Mesendoderm (in vitro differentiated cells): Measurements from ENCODE around the gene ZBED4.

ENCODE experiments used
- DNase-seq: peaks from one replicate; pipeline ENCODE4 v3.0.0; 2013
- H2AK5ac ChIP-seq: 2 replicates; pipeline ENCODE4 v1.6.1; 2013; ENCODE audit warnings: low read length, inconsistent platforms
- H2BK120ac ChIP-seq: 2 replicates; pipeline ENCODE4 v1.6.1; 2013; ENCODE audit warnings: low read depth, mild to moderate bottlenecking, low read length, moderate library complexity, mixed read lengths
- H2BK15ac ChIP-seq: replicated peaks from 2 replicates; pipeline ENCODE4 v1.6.1; 2013; ENCODE audit warnings: low read depth, mild to moderate bottlenecking, moderate library complexity
- H2BK5ac ChIP-seq: 2 replicates; pipeline ENCODE4 v1.6.1; 2013; ENCODE audit warnings: low read length, inconsistent platforms
- H3K18ac ChIP-seq: 2 replicates; pipeline ENCODE4 v1.6.1; 2013; ENCODE audit warnings: mild to moderate bottlenecking, low read length, mixed read lengths
- H3K23ac ChIP-seq: one replicate; pipeline ENCODE4 v1.6.1; 2013; ENCODE audit warnings: low read length
- H3K27ac ChIP-seq: 2 replicates; pipeline ENCODE4 v1.5.1; 2013; ENCODE audit warnings: low read depth, mild to moderate bottlenecking, inconsistent platforms, low read length, moderate library complexity
- H3K27me3 ChIP-seq: 2 replicates; pipeline ENCODE4 v1.6.1; 2013; ENCODE audit warnings: low read length, control low read depth, mild to moderate bottlenecking, inconsistent platforms; ENCODE audit not compliant: insufficient read depth, poor library complexity
- H3K36me3 ChIP-seq: 2 replicates; pipeline ENCODE4 v1.6.1; 2013; ENCODE audit warnings: low read length, inconsistent platforms; ENCODE audit not compliant: control insufficient read depth, insufficient read depth
- H3K4ac ChIP-seq: one replicate; pipeline ENCODE4 v1.6.1; 2013; ENCODE audit warnings: low read depth, mild to moderate bottlenecking, low read length, moderate library complexity
- H3K4me1 ChIP-seq: 2 replicates; pipeline ENCODE4 v1.6.1; 2013; ENCODE audit warnings: low read depth, low read length, inconsistent platforms; ENCODE audit not compliant: control insufficient read depth
- H3K4me2 ChIP-seq: 2 replicates; pipeline ENCODE4 v1.6.1; 2013; ENCODE audit warnings: low read length
- H3K4me3 ChIP-seq: 2 replicates; pipeline ENCODE4 v1.5.1; 2013; ENCODE audit warnings: mild to moderate bottlenecking, low read length
- H3K56ac ChIP-seq: one replicate; pipeline ENCODE4 v1.6.1; 2013; ENCODE audit warnings: low read length
- H3K79me1 ChIP-seq: 2 replicates; pipeline ENCODE4 v1.6.1; 2013; ENCODE audit warnings: low read length, inconsistent platforms
- H3K79me2 ChIP-seq: 2 replicates; pipeline ENCODE4 v1.6.1; 2013; ENCODE audit warnings: mild to moderate bottlenecking, low read length; ENCODE audit not compliant: control insufficient read depth, insufficient read depth
- H3K9ac ChIP-seq: 2 replicates; pipeline ENCODE4 v1.6.1; 2013; ENCODE audit warnings: low read length, inconsistent platforms
- H4K5ac ChIP-seq: one replicate; pipeline ENCODE4 v1.6.1; 2013; ENCODE audit warnings: low read length
- H4K8ac ChIP-seq: one replicate; pipeline ENCODE4 v1.6.1; 2013; ENCODE audit warnings: low read depth, mild to moderate bottlenecking, control low read depth, low read length, moderate library complexity
- WGBS: extraction: QIAGEN DNeasy Blood & Tissue Kit; methylation state at CpG from one replicate; pipeline ENCODE4 v1.1.7; 2013; ENCODE audit warnings: low lambda C conversion rate, missing lambda C conversion rate; ENCODE audit not compliant: insufficient coverage; ENCODE audit errors: extremely low coverage; 5-methylcytosine and 5-hydroxymethylcytosine counted together

ZBED4 gene

DNA sequence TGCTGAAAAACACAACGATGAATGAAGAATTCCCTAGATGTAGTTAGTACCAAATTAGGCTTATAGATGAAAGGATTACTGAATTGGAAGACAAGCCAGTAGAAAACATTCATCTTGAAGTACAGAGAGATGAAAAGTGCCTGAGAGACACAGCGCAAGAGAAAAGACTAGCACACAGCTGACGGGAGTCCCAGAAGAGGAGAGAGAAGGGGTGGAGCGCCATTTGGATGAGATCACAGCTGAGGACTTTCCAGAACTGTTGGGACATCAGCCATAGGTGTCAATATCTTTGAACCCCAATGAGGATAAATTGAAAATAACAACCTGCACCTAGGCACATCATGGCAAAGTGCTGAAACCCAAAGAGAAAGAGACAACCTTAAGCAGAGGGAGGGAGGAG is 39.4 kb downstream of the ZBED4 start:
- Histone ChIP-seq H3K23ac (no peak overlapping the region), H3K18ac (no peak overlapping the region), H3K79me2 (no peaks in the 10 kb centered on the region), H4K8ac (no peak overlapping the region), H2BK5ac (no peak overlapping the region), H2BK15ac (no peak overlapping the region), H3K4me3 (no peak overlapping the region), H2BK120ac (no peak overlapping the region), H3K4me1 (no peaks in the 10 kb centered on the region), H3K79me1 (peaks cover 4% of the 10 kb centered on the region), H3K56ac (no peak overlapping the region), H3K27me3 (no peaks in the 10 kb centered on the region), H3K4me2 (no peak overlapping the region), H3K9ac (no peak overlapping the region), H2AK5ac (no peak overlapping the region), H3K36me3 (no peaks in the 10 kb centered on the region), H4K5ac (no peak overlapping the region), H3K4ac (no peak overlapping the region), H3K27ac (no peak overlapping the region)
- WGBS, result no CpG with 5 or more reads among the region's 4 CpGs
- no peak for DNase-seq

DNA sequence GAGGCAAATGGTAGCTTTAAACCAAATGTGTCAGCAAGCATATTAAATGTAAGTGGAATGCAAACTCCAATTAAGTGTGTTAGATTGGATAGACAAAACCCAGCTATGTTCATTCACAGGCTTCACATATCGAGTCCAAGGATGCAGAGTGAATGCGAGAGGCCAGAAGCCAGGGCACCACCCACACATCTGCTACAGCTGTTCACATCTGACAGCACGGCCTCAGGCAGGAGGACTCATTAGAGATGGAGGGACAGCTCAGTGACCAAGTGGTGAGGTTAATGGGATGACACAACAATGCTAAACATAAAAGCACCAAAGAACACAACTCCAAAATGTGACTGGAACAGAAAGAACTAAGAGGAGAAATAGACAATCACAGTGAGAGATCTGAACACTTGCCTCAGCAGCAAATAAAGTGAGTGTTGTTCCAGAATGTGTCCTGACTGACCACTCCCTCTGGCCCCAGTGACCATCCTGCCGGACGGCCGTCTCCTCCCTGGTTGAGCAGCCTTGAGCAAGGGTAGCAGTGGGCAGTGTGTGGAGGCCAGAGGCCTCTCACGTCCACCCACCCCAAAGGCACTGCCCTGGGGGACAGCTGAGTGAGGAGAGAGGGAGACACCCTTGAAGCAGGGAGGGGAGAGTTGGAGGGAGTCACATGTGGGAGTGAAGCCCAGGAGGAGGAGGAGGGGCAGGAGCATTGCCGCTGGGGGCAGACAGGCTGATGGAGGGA is 40.8 kb downstream of the ZBED4 start:
- H3K27me3 ChIP-seq, result no peaks in the 10 kb centered on the region
- no CpG with 5 or more reads among the region's 8 CpGs for WGBS
- H2AK5ac ChIP-seq, result no peak overlapping the region
- H2BK120ac ChIP-seq, result no peak overlapping the region
- no peaks in the 10 kb centered on the region for H3K4me1 ChIP-seq
- H3K4ac ChIP-seq, result no peak overlapping the region
- H3K4me2 ChIP-seq, result no peak overlapping the region
- no peak overlapping the region for H4K5ac ChIP-seq
- no peak overlapping the region for H3K4me3 ChIP-seq
- H3K79me2 ChIP-seq, result no peaks in the 10 kb centered on the region
- no peak overlapping the region for H4K8ac ChIP-seq
- no peak overlapping the region for H3K9ac ChIP-seq
- H3K27ac ChIP-seq, result no peak overlapping the region
- H3K23ac ChIP-seq, result no peak overlapping the region
- no peaks in the 10 kb centered on the region for H3K36me3 ChIP-seq
- peaks cover 2% of the 10 kb centered on the region for H3K79me1 ChIP-seq
- no peak overlapping the region for H2BK15ac ChIP-seq
- DNase-seq, result no peak
- H2BK5ac ChIP-seq, result no peak overlapping the region
- H3K56ac ChIP-seq, result no peak overlapping the region
- no peak overlapping the region for H3K18ac ChIP-seq

DNA sequence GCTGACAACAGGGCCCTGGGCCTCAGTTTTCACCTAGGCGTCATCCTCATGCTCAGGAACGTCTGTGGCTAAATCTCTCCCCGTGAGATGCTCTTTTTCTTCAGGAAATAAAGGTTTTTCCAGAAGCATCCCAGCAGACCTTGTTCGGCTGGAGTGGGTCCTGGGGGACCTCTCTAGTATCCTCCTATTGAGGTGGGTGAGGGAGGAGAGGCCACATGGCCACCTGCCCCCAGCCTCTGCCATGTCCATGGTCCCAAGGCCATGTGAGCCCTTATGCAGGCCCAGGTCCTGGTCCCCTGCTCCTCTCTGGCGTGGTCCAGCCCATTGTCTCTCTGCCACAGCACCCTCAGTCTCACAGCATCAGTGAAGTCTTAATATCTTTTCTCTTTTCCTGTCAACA is 42.6 kb downstream of the ZBED4 start:
- H4K8ac ChIP-seq, result no peak overlapping the region
- H3K4me2 ChIP-seq, result no peak overlapping the region
- H3K9ac ChIP-seq, result no peak overlapping the region
- no peaks in the 10 kb centered on the region for H3K27me3 ChIP-seq
- WGBS, result no CpG with 5 or more reads among the region's 5 CpGs
- no peak overlapping the region for H3K23ac ChIP-seq
- no peak overlapping the region for H3K4me3 ChIP-seq
- no peak overlapping the region for H2BK5ac ChIP-seq
- H2AK5ac ChIP-seq, result no peak overlapping the region
- no peak overlapping the region for H3K27ac ChIP-seq
- no peaks in the 10 kb centered on the region for H3K4me1 ChIP-seq
- H3K4ac ChIP-seq, result no peak overlapping the region
- H3K36me3 ChIP-seq, result no peaks in the 10 kb centered on the region
- no peak for DNase-seq
- no peak overlapping the region for H2BK15ac ChIP-seq
- no peak overlapping the region for H3K56ac ChIP-seq
- no peak overlapping the region for H2BK120ac ChIP-seq
- H3K18ac ChIP-seq, result no peak overlapping the region
- H3K79me2 ChIP-seq, result no peaks in the 10 kb centered on the region
- H4K5ac ChIP-seq, result no peak overlapping the region
- H3K79me1 ChIP-seq, result no peaks in the 10 kb centered on the region

DNA sequence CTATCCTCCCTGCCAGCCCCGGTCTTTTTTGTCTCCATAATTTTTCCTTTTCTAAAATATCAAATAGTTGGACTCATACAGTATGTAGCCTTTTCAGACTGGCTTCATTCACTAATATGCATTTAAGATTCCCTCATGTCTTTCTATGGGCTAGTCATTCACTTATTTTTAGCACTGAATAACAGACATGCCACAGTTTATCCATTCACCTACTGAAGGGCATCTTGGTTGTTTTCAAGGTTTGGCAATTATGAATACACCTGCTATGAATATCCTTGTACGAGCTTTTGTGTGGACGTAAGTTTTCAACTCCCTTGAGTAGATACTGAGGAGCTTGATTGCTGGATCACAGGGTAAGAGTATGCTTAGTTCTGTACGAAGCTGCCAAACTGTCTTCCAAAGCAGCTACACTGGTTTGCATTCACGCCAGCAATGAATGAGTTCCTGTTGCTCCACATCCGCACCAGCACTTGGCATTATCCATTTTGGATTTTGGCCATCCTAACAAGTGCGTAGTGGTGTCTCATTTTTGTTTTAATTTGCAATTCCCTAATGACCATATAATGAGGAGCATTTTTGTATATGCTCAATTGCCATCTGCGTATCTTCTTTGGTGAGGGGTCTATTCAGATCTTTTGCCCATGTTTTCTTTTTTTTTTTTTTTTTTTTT is 43.5 kb downstream of the ZBED4 start:
- no peak for DNase-seq
- H4K5ac ChIP-seq, result no peak overlapping the region
- no peak overlapping the region for H2BK5ac ChIP-seq
- H3K4ac ChIP-seq, result no peak overlapping the region
- no peak overlapping the region for H3K56ac ChIP-seq
- H3K36me3 ChIP-seq, result peaks cover 5% of the 10 kb centered on the region
- no peak overlapping the region for H2AK5ac ChIP-seq
- no peak overlapping the region for H3K23ac ChIP-seq
- no peaks in the 10 kb centered on the region for H3K27me3 ChIP-seq
- H3K9ac ChIP-seq, result no peak overlapping the region
- no peak overlapping the region for H3K18ac ChIP-seq
- no peak overlapping the region for H3K4me3 ChIP-seq
- H4K8ac ChIP-seq, result no peak overlapping the region
- no peaks in the 10 kb centered on the region for H3K4me1 ChIP-seq
- H3K4me2 ChIP-seq, result no peak overlapping the region
- H3K79me1 ChIP-seq, result no peaks in the 10 kb centered on the region
- no peak overlapping the region for H2BK120ac ChIP-seq
- H3K27ac ChIP-seq, result no peak overlapping the region
- no CpG with 5 or more reads among the region's 8 CpGs for WGBS
- no peaks in the 10 kb centered on the region for H3K79me2 ChIP-seq
- H2BK15ac ChIP-seq, result no peak overlapping the region

DNA sequence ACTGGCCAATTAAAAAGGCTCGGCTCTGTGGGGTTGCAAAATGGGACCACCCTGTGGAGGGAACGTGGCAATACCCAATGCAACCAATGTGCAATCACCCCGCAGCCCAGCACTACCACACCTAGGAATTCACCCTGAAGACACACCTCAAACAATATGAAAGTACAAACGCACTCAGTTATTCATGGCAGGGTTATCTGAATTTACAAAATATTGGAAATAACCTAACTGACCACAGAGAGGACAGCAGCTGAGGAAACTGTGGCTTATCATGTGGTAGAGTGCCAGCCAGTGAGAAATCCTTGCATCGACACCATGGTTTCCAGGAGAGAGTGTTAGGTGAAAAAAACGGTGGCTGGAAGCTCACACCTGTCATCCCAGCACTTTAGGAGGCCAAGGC is 45.9 kb downstream of the ZBED4 start:
- no peak overlapping the region for H3K4me3 ChIP-seq
- H3K9ac ChIP-seq, result no peak overlapping the region
- peaks cover 7% of the 10 kb centered on the region for H3K36me3 ChIP-seq
- no peak overlapping the region for H3K23ac ChIP-seq
- DNase-seq, result no peak
- H3K79me1 ChIP-seq, result no peaks in the 10 kb centered on the region
- no peaks in the 10 kb centered on the region for H3K4me1 ChIP-seq
- H3K79me2 ChIP-seq, result no peaks in the 10 kb centered on the region
- H3K4me2 ChIP-seq, result no peak overlapping the region
- no peak overlapping the region for H3K27ac ChIP-seq
- H2BK120ac ChIP-seq, result no peak overlapping the region
- H4K8ac ChIP-seq, result no peak overlapping the region
- WGBS, result no CpG with 5 or more reads among the region's 6 CpGs
- H2BK15ac ChIP-seq, result no peak overlapping the region
- H3K56ac ChIP-seq, result no peak overlapping the region
- no peak overlapping the region for H2BK5ac ChIP-seq
- H3K4ac ChIP-seq, result no peak overlapping the region
- H2AK5ac ChIP-seq, result no peak overlapping the region
- H4K5ac ChIP-seq, result no peak overlapping the region
- H3K18ac ChIP-seq, result no peak overlapping the region
- no peaks in the 10 kb centered on the region for H3K27me3 ChIP-seq
